Pancreas (tissue), 10 donors: ENCODE measurements around the gene OR8J1. TPM values are rescaled to one million over a fixed set of nuclear protein-coding genes. Genes with fewer than 3 reads are reported as not detected.
"Not testable (repeated sequence)": the region's sequence is repeated elsewhere in the genome, so short reads cannot be mapped to it uniquely, and the experiment has no call there.

Experiments used
- ATAC-seq, 4 donors: fragments of 200-7000 bp; cut with Tn5 transposase; one replicate each; pipeline versions ENCODE4 v1.8.0 to v1.9.1; 2020; ENCODE audit warnings: mild to moderate bottlenecking in 4 of 4, moderate library complexity in 4 of 4
- DNase-seq, 6 donors: peaks; one replicate each; pipeline ENCODE4 v3.0.0-alpha.2; 2020
- FAIRE-seq: peaks from 2 replicates; lab custom pipeline; 2012; peaks lifted over from hg19 to GRCh38; lab: Jason Lieb, UNC
- H3K27ac ChIP-seq, 4 donors: fragments of 200-600 bp; sonication (generic); 1 replicate in 3 of 4; 2 replicates in 1 of 4; pipeline versions ENCODE4 v1.5.0 to v1.8.0; 2020
- H3K27me3 ChIP-seq, 4 donors: fragments of 200-600 bp; one replicate each; pipeline ENCODE4 v1.8.0; 2021
- H3K36me3 ChIP-seq, 3 donors: fragments of 200-600 bp; sonication (generic) in 1 of 3; one replicate each; pipeline versions ENCODE4 v1.5.0 to v1.8.0; 2020 to 2021
- H3K4me1 ChIP-seq, 3 donors: fragments of 200-600 bp; one replicate each; pipeline ENCODE4 v1.8.0; 2021
- H3K4me3 ChIP-seq, 4 donors: fragments of 200-600 bp; sonication (generic) in 2 of 4; one replicate each; pipeline versions ENCODE4 v1.5.0 to v1.8.0; 2020 to 2021
- H3K9me3 ChIP-seq, 4 donors: fragments of 200-600 bp; one replicate each; pipeline ENCODE4 v1.8.0; 2021
- CTCF ChIP-seq, 4 donors: fragments of 200-600 bp; sonication (generic) in 3 of 4; IDR thresholded peaks; one replicate each; pipeline versions ENCODE4 v1.5.0 to v1.8.0; 2021; ENCODE audit warnings: antibody characterized with exemption in 4 of 4
- WGBS, 2 donors: extraction: QIAGEN DNeasy Blood & Tissue Kit; methylation state at CpG; one replicate each; pipeline ENCODE4 v1.1.7; 2013; 5-methylcytosine and 5-hydroxymethylcytosine counted together
- intact Hi-C, 3 donors: fragments of 100-400 bp; cut with DNase I; formaldehyde crosslinking; loops; one replicate each; pipeline versions ENCODE4 v1.11.1 to v1.14.2; 2022
- polyA plus RNA-seq, 2 donors: library from polyadenylated mRNA; stranded (reverse); fragments of 200-250 nt; gene quantifications; one replicate each; pipeline ENCODE4 v1.2.3, GENCODE V29; 2013
- total RNA-seq, 6 donors: library from RNA; stranded (reverse); fragmentation: NEBNext Ultra II Directional in 4 of 6; extraction: Animal tissue kit (Norgen Biotek cat#: 25700) in 4 of 6; gene quantifications; one replicate each; pipeline versions ENCODE4 v1.2.1 to v1.2.4, GENCODE V29; 2021 to 2023
- donor health status: healthy with polysubstance abuse.
- donor health status: DM: no; HTN: no; CAD: no; lungs with moderate emphysema.
- donor health status: DM: no; HTN: no; CAD: no.
- donor health status: control.
- donor health status: control.
- donor health status: Bipolar disorder and iron deficiency.
- donor health status: DM: yes; HTN: yes; CAD: no.
- donor health status: DM: no; HTN: no; CAD: no.
- donor health status: DM: no; HTN: no; CAD: no.
- donor health status: DM: yes; HTN: yes; CAD: no.

Gene OR8J1
- total and polyA plus RNA-seq, 8 donors: not detected

- no peak for TF ChIP-seq CTCF (IDR thresholded peaks at IDR 0.05)
- no peak for DNase-seq
- no peak for FAIRE-seq
- intact Hi-C loops: no loop called here
- Histone ChIP-seq H3K36me3 (no peaks in the 10 kb centered on the region), H3K27me3 (no peaks in the 10 kb centered on the region), H3K9me3 (no peaks in the 10 kb centered on the region), H3K4me1 (no peaks in the 10 kb centered on the region), H3K4me3 (no peak overlapping the region), H3K27ac (no peak overlapping the region)
- no peak for ATAC-seq
- 45 to 53% methylated on average over 3 of the region's 3 CpGs for WGBS, 2 donors
These were observed 42.0 kb downstream of the OR8J1 start for GRCh38 chr11:56396047-56396446.

GRCh38 chr11:56401858-56402461 is 47.9 kb downstream of the OR8J1 start:
- H3K27ac ChIP-seq, H3K9me3 ChIP-seq, H3K36me3 ChIP-seq, H3K27me3 ChIP-seq, FAIRE-seq, ATAC-seq, H3K4me1 ChIP-seq, intact Hi-C loops, H3K4me3 ChIP-seq: not testable (repeated sequence)
- DNase-seq: peak in 3 of 6 donors; percentile 9 to 54 (median 49)
- 87 to 92% methylated on average over 24 to 27 of the region's 27 CpGs for WGBS, 2 donors

- Histone ChIP-seq H3K36me3 (no peaks in the 10 kb centered on the region), H3K9me3 (no peaks in the 10 kb centered on the region), H3K27ac (no peak overlapping the region), H3K4me3 (no peak overlapping the region), H3K27me3 (no peaks in the 10 kb centered on the region), H3K4me1 (no peaks in the 10 kb centered on the region)
- DNase-seq: no peak
- no peak for TF ChIP-seq CTCF (IDR thresholded peaks at IDR 0.05)
- intact Hi-C loops: no loop called here
- no peak for ATAC-seq
- FAIRE-seq: no peak
- WGBS, 2 donors: 60 to 63% methylated on average over 2 of the region's 2 CpGs
These were observed 50.3 kb downstream of the OR8J1 start for GRCh38 chr11:56404393-56404792.

- H3K4me3 ChIP-seq: no peak overlapping the region
These were observed 56.7 kb downstream of the OR8J1 start for GRCh38 chr11:56410801-56411200.

More at GRCh38 chr11:56410801-56411200, 56.7 kb downstream of the OR8J1 start:
- DNase-seq (no peak), FAIRE-seq (no peak), ATAC-seq (no peak)
- Histone ChIP-seq H3K27me3 (no peaks in the 10 kb centered on the region), H3K36me3 (no peaks in the 10 kb centered on the region), H3K27ac (no peak overlapping the region), H3K4me1 (no peaks in the 10 kb centered on the region), H3K9me3 (no peaks in the 10 kb centered on the region)
- intact Hi-C loops: no loop called here
- TF ChIP-seq CTCF (IDR thresholded peaks at IDR 0.05): no peak

Other genes starting within 250 kb of the OR8J1 start
- gene OR8H3, start 231.9 kb upstream of the OR8J1 start, total RNA-seq: not detected
- not detected for gene OR8H3, start 231.9 kb upstream of the OR8J1 start, polyA plus RNA-seq
- gene OR8J3, start 214.1 kb upstream of the OR8J1 start, total RNA-seq: not detected
- gene OR8J3, start 214.1 kb upstream of the OR8J1 start, polyA plus RNA-seq: not detected
- not detected for gene OR8K5, start 194.0 kb upstream of the OR8J1 start, total RNA-seq
- gene OR8K5, start 194.0 kb upstream of the OR8J1 start, polyA plus RNA-seq: not detected
- gene OR5J2, start 177.7 kb upstream of the OR8J1 start, total RNA-seq: not detected
- not detected for gene OR5J2, start 177.7 kb upstream of the OR8J1 start, polyA plus RNA-seq
- gene OR5T2, start 120.0 kb upstream of the OR8J1 start, total RNA-seq: not detected
- gene OR5T2, start 120.0 kb upstream of the OR8J1 start, polyA plus RNA-seq: not detected
- not detected for gene OR5T3, start 102.0 kb upstream of the OR8J1 start, total RNA-seq
- gene OR5T3, start 102.0 kb upstream of the OR8J1 start, polyA plus RNA-seq: not detected
- not detected for gene OR5T1, start 80.1 kb upstream of the OR8J1 start, total RNA-seq
- gene OR5T1, start 80.1 kb upstream of the OR8J1 start, polyA plus RNA-seq: not detected
- gene OR8H1, start 62.0 kb upstream of the OR8J1 start, total RNA-seq: not detected
- not detected for gene OR8H1, start 62.0 kb upstream of the OR8J1 start, polyA plus RNA-seq
- gene OR8K3, start 39.1 kb upstream of the OR8J1 start, total RNA-seq: not detected
- not detected for gene OR8K3, start 39.1 kb upstream of the OR8J1 start, polyA plus RNA-seq
- not detected for gene OR8K1, start 8.3 kb upstream of the OR8J1 start, total RNA-seq
- gene OR8K1, start 8.3 kb upstream of the OR8J1 start, polyA plus RNA-seq: not detected
- gene OR8U1, start 21.3 kb downstream of the OR8J1 start, total RNA-seq: not detected
- gene OR8U1, start 21.3 kb downstream of the OR8J1 start, polyA plus RNA-seq: under 1 TPM in 1 of 2 donors, not detected in 1; 0.09 TPM
- not detected for gene OR5AL1, start 58.4 kb downstream of the OR8J1 start, total RNA-seq
- gene OR5AL1, start 58.4 kb downstream of the OR8J1 start, polyA plus RNA-seq: not detected
- not detected for gene OR5M3, start 119.1 kb downstream of the OR8J1 start, total RNA-seq
- gene OR5M3, start 119.1 kb downstream of the OR8J1 start, polyA plus RNA-seq: not detected
- not detected for gene OR5M8, start 137.1 kb downstream of the OR8J1 start, total RNA-seq
- gene OR5M8, start 137.1 kb downstream of the OR8J1 start, polyA plus RNA-seq: not detected
- not detected for gene OR5M11, start 189.0 kb downstream of the OR8J1 start, total RNA-seq
- gene OR5M11, start 189.0 kb downstream of the OR8J1 start, polyA plus RNA-seq: not detected
- not detected for gene OR5M10, start 223.4 kb downstream of the OR8J1 start, total RNA-seq
- not detected for gene OR5M10, start 223.4 kb downstream of the OR8J1 start, polyA plus RNA-seq